K562 (cell line): Measurements from ENCODE around the gene ERP44. TPM values are rescaled to one million over a fixed set of nuclear protein-coding genes. Genes with fewer than 3 reads are reported as not detected.

Source experiments
- ATAC-seq: fragments of 200-7000 bp; cut with Tn5 transposase; 3 replicates; pipeline ENCODE4 v1.9.1; 2020; ENCODE audit warnings: moderate library complexity
- BruUV-seq: library from RNA; stranded (reverse); fragments of 400-500 nt; replicated peaks from 2 replicates; lab custom pipeline; 2021; lab: Mats Ljungman, UMichigan
- CTCF ChIA-PET: fragments of 300-600 bp; formaldehyde crosslinking; extraction: SDS; loops from one replicate; lab custom pipeline; 2021; ENCODE audit warnings: low intra/inter-chr PET ratio; lab: Yijun Ruan, JAX
- POLR2A ChIA-PET: fragments of 300-600, 350-650 bp; sonication (Branson Sonifier 250); formaldehyde crosslinking; extraction: SDS; loops from one replicate; lab custom pipeline; 2021; ENCODE audit warnings: antibody characterized with exemption, inconsistent platforms; lab: Yijun Ruan, JAX
- DNase-seq, 4 experiments: peaks; one replicate each; pipeline versions ENCODE4 v3.0.0 to v3.0.0-alpha.2; 2011 to 2018; ENCODE audit warnings: low spot score in 3 of 4, mixed read lengths in 3 of 4; ENCODE audit errors: extremely low read depth in 1 of 4
- FAIRE-seq: peaks from 2 replicates; lab custom pipeline; 2011; peaks lifted over from hg19 to GRCh38; lab: Jason Lieb, UNC
- H2AFZ ChIP-seq: 2 replicates; pipeline ENCODE4 v1.6.0; 2011; ENCODE audit warnings: low read depth, low read length, control low read depth, inconsistent platforms
- H3K27ac ChIP-seq: fragments of 200-600 bp; 3 replicates; pipeline ENCODE4 v1.8.0; 2011; ENCODE audit warnings: low read depth, mild to moderate bottlenecking, control low read depth, inconsistent platforms, low read length, moderate library complexity, mixed read lengths; ENCODE audit errors: extremely low read depth
- H3K27me3 ChIP-seq, 2 experiments: fragments of 300-600 bp in 1 of 2; 2 replicates in 1 of 2; 3 replicates in 1 of 2; pipeline versions ENCODE4 v1.6.0 to v1.8.0; 2011; ENCODE audit warnings: inconsistent platforms in 2 of 2, low read length in 2 of 2, mild to moderate bottlenecking in 1 of 2, mixed read lengths in 1 of 2, moderate library complexity in 1 of 2; ENCODE audit not compliant: control insufficient read depth in 2 of 2, insufficient read depth in 2 of 2
- H3K36me3 ChIP-seq: fragments of 300-600 bp; 3 replicates; pipeline ENCODE4 v1.8.0; 2011; ENCODE audit warnings: mild to moderate bottlenecking, low read length, inconsistent platforms; ENCODE audit not compliant: control insufficient read depth, insufficient read depth
- H3K4me1 ChIP-seq, 2 experiments: fragments of 200-600 bp in 1 of 2; replicated peaks in 1 of 2; 2 replicates in 1 of 2; 3 replicates in 1 of 2; pipeline versions ENCODE4 v1.5.1 to v1.8.0; 2011; ENCODE audit warnings: inconsistent platforms in 2 of 2, low read length in 2 of 2, mild to moderate bottlenecking in 1 of 2, mixed read lengths in 1 of 2, moderate library complexity in 1 of 2; ENCODE audit not compliant: control insufficient read depth in 2 of 2, insufficient read depth in 2 of 2
- H3K4me2 ChIP-seq: 2 replicates; pipeline ENCODE4 v1.6.1; 2011; ENCODE audit warnings: low read length, control low read depth, inconsistent platforms, mixed read lengths; ENCODE audit not compliant: insufficient read depth
- H3K4me3 ChIP-seq: fragments of 200-600 bp; sonication (generic), shearing (Covaris generic); 2 replicates; pipeline ENCODE4 v1.5.1; 2016; ENCODE audit warnings: control low read depth, inconsistent platforms
- H3K79me2 ChIP-seq: fragments of 200-600 bp; 3 replicates; pipeline ENCODE4 v1.8.0; 2011; ENCODE audit warnings: low read length, inconsistent platforms; ENCODE audit not compliant: control insufficient read depth, insufficient read depth
- H3K9ac ChIP-seq, 2 experiments: 2 replicates each; pipeline versions ENCODE4 v1.6.0 to v1.6.1; 2011; ENCODE audit warnings: low read depth in 2 of 2, low read length in 2 of 2, control low read depth in 1 of 2, inconsistent platforms in 1 of 2, mild to moderate bottlenecking in 1 of 2, mixed read lengths in 1 of 2; ENCODE audit not compliant: insufficient read depth in 1 of 2
- H3K9me1 ChIP-seq: one replicate; pipeline ENCODE4 v1.6.0; 2011; ENCODE audit warnings: inconsistent platforms, mild to moderate bottlenecking, low read length, moderate library complexity; ENCODE audit not compliant: control insufficient read depth, insufficient read depth
- H3K9me3 ChIP-seq: replicated peaks from 2 replicates; pipeline ENCODE4 v1.5.1; 2011; ENCODE audit warnings: low read depth, low read length, inconsistent platforms; ENCODE audit not compliant: control insufficient read depth, insufficient read depth
- H4K20me1 ChIP-seq: replicated peaks from 2 replicates; pipeline ENCODE4 v1.6.1; 2011; ENCODE audit warnings: low read length, inconsistent platforms, mixed read lengths; ENCODE audit not compliant: control insufficient read depth, insufficient read depth
- EHMT2 ChIP-seq: fragments of 450-650 bp; IDR thresholded peaks from 2 replicates; pipeline ENCODE4 v1.6.1; 2018; ENCODE audit warnings: antibody characterized with exemption
- MYBL2 ChIP-seq, 2 experiments: fragments of 450-650 bp in 1 of 2; sonication (generic) in 1 of 2; formaldehyde crosslinking in 1 of 2; IDR thresholded peaks; 2 replicates each; pipeline versions ENCODE4 v1.6.1 to v1.8.1; 2017 to 2022; ENCODE audit warnings: borderline replicate concordance in 1 of 2, inconsistent platforms in 1 of 2, low read depth in 1 of 2, mild to moderate bottlenecking in 1 of 2, missing genetic modification reagents in 1 of 2, moderate library complexity in 1 of 2
- RCOR1 ChIP-seq, 2 experiments: IDR thresholded peaks; 2 replicates each; pipeline ENCODE4 v1.6.1; 2012; ENCODE audit warnings: low read depth in 2 of 2, low read length in 2 of 2, borderline replicate concordance in 1 of 2, improper control_type of control experiment in 1 of 2
- THRAP3 ChIP-seq: fragments of 450-650 bp; IDR thresholded peaks from 2 replicates; pipeline ENCODE4 v1.6.1; 2016; ENCODE audit warnings: mild to moderate bottlenecking, inconsistent platforms, borderline replicate concordance
- WGBS: fragments of 100-300 bp; shearing (Covaris generic); methylation state at CpG from one replicate; pipeline ENCODE4 v1.1.6; 2016; ENCODE audit warnings: low coverage, mixed read lengths; ENCODE audit not compliant: insufficient coverage; ENCODE audit errors: missing lambda C conversion rate; 5-methylcytosine and 5-hydroxymethylcytosine counted together
- in situ Hi-C: fragments of 300-500 bp; cut with MboI; formaldehyde crosslinking; loops from 4 replicates; pipeline ENCODE4 v1.15.0; 2018; ENCODE audit warnings: inconsistent platforms, mixed read lengths
- intact Hi-C: fragments of 100-400 bp; cut with micrococcal nuclease; formaldehyde crosslinking; loops from 2 replicates; pipeline ENCODE4 v1.14.2; 2022
- polyA plus RNA-seq, 8 experiments: library from polyadenylated mRNA; depleted of rRNA in 4 of 8; stranded (reverse) in 5 of 8; unstranded in 3 of 8; fragments of >200 nt; fragmentation: Nextera tagmentation in 2 of 8; fragmentation: Illumina TruSeq in 1 of 8; extraction: Ambion mirVana in 2 of 8; extraction: Trizol in 1 of 8; gene quantifications; 2 replicates each; pipeline versions ENCODE4 v1.2.1 to v1.2.3, GENCODE V29; 2011 to 2014; ENCODE audit warnings: inconsistent platforms in 1 of 8, missing spikeins in 1 of 8
- total RNA-seq, 7 experiments: library from RNA; depleted of rRNA in 6 of 7; stranded (reverse); fragments of >200 nt in 6 of 7; fragmentation: Illumina TruSeq in 2 of 7; extraction: Trizol in 2 of 7; gene quantifications; 2 replicates each; pipeline versions ENCODE4 v1.2.1 to v1.2.3, GENCODE V29; 2011 to 2021; ENCODE audit warnings: low replicate concordance in 1 of 7
- TF ChIP-seq, protein P1 (sequence below): sonication (generic); formaldehyde crosslinking; IDR thresholded peaks from 2 replicates; pipeline ENCODE4 v1.8.1; 2022; ENCODE audit warnings: missing genetic modification reagents

The ERP44 gene
- total and polyA plus RNA-seq, 9 of the 15 experiments (the other 6 are each of a cell fraction or from before 2014, with no cell fraction given), result 9.2 to 23.4 (median 13.6) TPM

GRCh38 chr9:100049551-100049950 is 49.2 kb downstream of the ERP44 start:
- no peak overlapping the region for H3K4me3 ChIP-seq
- no peak overlapping the region for H3K27ac ChIP-seq
- H3K27me3 ChIP-seq, result no peaks in the 10 kb centered on the region
- TF ChIP-seq EHMT2, result no peak
- no peak for TF ChIP-seq MYBL2 (IDR thresholded peaks at IDR 0.05; ENCODE audit: low read depth)
- no peak for TF ChIP-seq MYBL2 (CRISPR knock-in tag; IDR thresholded peaks at IDR 0.05; ENCODE audit: borderline replicate concordance)
- TF ChIP-seq, protein P1, sequence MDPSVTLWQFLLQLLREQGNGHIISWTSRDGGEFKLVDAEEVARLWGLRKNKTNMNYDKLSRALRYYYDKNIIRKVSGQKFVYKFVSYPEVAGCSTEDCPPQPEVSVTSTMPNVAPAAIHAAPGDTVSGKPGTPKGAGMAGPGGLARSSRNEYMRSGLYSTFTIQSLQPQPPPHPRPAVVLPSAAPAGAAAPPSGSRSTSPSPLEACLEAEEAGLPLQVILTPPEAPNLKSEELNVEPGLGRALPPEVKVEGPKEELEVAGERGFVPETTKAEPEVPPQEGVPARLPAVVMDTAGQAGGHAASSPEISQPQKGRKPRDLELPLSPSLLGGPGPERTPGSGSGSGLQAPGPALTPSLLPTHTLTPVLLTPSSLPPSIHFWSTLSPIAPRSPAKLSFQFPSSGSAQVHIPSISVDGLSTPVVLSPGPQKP (CRISPR knock-in tag), result no peak
- no peak for TF ChIP-seq THRAP3
- no peak for TF ChIP-seq RCOR1 (IDR thresholded peaks at IDR 0.05; ENCODE audit: borderline replicate concordance in 1 of 2, low read depth in 2 of 2, low read length in 2 of 2)
- TF ChIP-seq, all 486 proteins: peak for 0
- Histone ChIP-seq H3K4me1 (no peaks in the 10 kb centered on the region), H2AFZ (no peak overlapping the region), H4K20me1 (no peaks in the 10 kb centered on the region), H3K79me2 (peaks cover 16% of the 10 kb centered on the region; the same call in 2 of the 3 replicates), H3K9ac (no peak overlapping the region), H3K36me3 (peaks cover 58% of the 10 kb centered on the region), H3K9me1 (no peaks in the 10 kb centered on the region), H3K4me2 (no peak overlapping the region), H3K9me3 (no peaks in the 10 kb centered on the region)
- in situ Hi-C loops, result loop anchor here (25.0 kb wide), 1 partner anchor 538 kb away; the partner anchor contains the start of gene CAVIN4
- FAIRE-seq (no peak), DNase-seq (no peak), ATAC-seq (no peak)
- ChIA-PET CTCF (no interaction called here), POLR2A (interaction anchor here (1.1 kb wide), 1 partner anchor 9 kb away, joined by 3 read pairs; no protein-coding TSS in a partner anchor)
- no TSS peak for BruUV-seq
- WGBS, result 100% methylated on average over 1 of the region's 1 CpG
- intact Hi-C loops, result no loop called here
